GM19452 (cell line): ENCODE data around the gene HOXD12.

ENCODE experiments used
- ATAC-seq: cut with Tn5 transposase; IDR thresholded peaks from one replicate; pipeline ENCODE4 v1.9.1; 2021; ENCODE audit not compliant: unreplicated experiment

HOXD12 gene

DNA sequence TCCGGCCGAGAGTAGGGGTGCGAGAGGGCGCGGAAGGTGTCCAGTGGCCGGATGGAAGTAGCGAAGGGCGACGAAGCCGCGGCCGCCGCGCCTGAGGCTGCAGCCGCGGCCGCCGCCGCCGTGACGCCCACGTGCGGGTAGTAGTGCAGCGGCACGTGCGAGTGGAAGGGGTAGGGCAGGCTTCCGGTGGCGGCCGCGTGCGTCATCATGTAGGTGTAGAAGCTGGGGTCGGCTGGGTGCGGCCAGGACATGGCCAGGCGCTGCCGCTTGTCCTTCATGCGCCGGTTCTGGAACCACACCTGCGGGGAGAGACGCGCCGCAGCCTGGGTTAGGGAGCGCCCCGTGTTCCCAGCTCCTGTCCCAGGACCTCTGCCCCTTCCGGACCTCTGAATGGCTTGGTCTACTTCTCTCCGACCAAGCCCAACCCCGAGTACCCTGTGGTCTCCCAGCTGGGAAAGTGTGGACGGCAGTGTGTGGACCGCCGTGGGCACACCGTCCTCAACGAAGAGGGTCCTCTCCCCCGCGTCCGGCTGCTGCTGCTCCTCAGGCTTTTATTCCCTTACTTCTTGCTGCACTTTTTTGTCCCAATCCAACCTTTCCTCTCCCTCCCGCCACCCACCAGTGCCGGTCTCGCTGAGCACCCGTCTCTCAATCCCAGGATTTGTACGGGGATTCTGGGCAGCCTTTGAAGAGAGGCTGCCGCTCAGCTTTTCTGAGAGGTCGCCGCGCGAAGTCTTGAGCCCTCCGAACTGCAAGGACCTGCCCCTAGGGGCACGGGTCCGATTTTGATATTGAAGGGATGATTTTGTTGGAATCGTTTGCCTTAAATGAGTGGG, 18.8 kb upstream of the HOXD12 start:
- ATAC-seq, result no peak

DNA sequence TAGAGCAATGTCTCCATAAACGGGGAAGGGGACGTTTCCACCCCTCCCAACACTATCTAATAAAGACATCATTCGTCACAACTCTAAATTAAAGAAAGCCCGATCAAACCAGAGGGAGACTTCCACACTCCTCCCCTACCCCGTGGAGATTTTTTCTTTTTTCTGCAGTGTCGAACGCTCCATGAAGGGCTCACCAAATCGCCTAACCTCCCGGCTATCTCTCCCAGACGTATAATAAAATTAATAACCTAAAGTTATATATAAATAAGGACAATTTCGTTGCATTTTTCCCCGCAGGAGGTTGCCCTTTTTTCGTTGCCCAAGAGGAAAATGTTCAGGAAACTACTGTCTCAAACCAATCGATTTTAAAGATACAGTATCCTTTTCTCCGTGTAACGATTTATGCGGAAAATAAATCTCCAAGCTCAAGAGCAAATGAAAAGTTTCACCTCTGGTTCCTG, 18.2 kb upstream of the HOXD12 start:
- ATAC-seq, result no peak

DNA sequence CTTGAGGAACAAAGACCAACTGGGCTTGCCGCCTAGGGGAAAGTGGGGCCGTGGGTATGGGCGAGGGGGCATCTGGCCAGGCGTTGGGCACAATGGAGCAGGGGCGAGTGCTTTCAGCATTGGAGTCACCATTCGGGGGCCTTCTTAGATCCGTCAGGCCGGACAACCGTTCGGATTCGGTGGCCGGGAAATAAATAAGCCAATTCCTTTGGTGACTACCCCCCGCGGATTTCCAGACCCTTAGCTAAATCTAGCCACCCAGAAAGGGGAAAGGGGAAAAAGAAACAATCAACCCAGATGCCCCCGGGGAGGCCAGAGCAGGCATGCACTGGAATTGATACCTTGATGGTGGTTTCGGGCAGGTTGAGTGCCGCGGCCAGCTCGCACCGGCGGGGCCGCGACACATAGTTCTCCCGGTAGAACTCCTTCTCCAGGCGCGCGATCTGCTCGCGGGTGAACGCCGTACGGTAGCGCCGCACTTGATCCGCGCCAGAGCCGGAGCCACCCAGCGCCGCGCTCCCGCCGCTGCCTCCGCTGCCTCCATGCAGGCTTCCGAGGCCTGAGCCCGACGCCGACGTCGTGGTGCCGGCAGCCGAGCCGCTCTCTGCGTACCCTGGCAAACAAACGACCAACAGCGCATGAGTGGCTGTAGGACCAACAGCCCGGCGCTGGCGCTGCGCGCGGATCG, 17.6 kb upstream of the HOXD12 start:
- no peak for ATAC-seq

DNA sequence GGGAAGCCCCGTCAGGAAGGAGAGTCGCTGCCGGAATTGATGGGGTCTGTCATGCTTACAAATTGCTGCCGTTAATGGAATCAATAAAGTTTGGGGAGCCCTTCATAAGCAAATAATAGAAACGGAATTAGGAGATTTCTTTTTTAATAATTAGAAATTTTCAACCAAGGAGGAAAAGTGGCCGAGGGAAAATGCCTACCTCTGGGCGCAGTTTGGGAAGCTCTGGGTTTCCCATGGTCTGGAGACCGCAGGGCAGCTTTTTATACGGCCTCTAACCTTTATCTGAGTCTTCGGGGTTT, 17.1 kb upstream of the HOXD12 start:
- no peak for ATAC-seq

DNA sequence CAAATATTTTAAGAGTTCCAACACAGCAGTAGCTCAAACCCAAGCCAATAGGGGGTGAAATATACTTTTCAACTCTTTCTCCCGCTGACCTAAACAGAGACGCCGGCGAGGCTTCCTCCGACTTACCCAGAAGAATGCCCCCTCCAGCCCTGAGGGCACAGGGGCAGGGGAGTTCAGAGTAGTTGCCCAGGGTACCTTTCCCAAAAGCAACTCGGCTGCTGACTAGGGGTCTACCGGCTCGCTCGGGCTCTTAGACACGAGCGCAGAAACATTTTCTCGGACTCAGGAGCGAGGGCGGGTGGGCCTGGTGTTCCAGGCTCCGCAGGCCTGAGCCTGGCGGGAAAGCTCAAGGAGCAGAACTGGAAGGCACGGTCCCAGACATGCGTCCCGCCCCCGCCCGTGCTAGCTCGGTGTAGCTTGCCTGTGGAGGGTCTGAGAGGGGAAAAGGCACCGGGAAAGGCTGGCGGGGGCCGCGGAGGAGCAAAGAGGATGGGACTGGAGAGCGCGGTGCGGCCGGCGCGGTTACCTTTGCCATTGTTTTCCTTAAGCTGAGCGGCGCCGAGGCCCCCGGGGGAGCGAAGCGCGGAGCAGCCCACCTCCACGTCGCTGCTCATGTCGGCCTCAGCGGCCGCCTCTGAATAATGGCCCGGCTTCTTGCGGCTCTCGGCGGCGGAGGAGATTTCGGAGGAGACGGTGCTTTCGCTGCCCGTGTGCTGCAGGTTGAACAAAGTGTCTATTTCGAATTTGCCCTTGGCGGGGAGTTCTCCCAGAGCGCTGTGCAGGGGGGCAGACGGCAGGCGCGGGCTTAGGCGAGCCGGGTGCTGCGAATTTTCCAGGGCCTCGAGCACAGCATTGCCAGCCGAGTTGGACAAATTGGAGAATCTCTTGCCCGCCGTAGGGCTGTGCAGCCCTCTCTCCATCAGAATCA, 16.5 kb upstream of the HOXD12 start:
- ATAC-seq, result no peak

DNA sequence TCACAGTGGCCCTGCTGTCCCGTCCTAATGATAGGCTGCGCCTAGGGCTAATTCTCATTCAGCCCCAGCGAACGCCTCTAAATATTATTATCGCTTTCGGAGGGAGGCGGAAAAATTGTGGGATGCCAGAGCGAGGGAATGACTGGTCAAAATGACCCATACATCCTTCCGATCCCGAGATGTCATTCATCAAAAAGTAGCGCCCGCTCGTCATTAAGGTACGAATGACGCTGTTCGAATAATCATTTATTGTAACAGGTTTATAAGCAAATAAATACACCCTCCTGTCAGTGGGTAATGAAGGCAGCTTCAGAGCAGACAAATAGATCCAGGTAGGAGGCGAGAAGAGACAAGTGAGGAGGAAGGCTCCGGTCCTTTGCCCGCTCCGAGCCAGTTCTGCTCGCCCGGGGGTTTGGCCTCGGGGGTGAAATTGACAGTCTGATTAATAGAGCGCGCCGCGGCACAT, 15.8 kb upstream of the HOXD12 start, which contains the start of gene EVX2:
Gene EVX2 (minus strand): TSS at position 167 of the 466 bp plus-strand sequence. CDS start 186 bp downstream, outside the sequence.
- no peak for ATAC-seq

DNA sequence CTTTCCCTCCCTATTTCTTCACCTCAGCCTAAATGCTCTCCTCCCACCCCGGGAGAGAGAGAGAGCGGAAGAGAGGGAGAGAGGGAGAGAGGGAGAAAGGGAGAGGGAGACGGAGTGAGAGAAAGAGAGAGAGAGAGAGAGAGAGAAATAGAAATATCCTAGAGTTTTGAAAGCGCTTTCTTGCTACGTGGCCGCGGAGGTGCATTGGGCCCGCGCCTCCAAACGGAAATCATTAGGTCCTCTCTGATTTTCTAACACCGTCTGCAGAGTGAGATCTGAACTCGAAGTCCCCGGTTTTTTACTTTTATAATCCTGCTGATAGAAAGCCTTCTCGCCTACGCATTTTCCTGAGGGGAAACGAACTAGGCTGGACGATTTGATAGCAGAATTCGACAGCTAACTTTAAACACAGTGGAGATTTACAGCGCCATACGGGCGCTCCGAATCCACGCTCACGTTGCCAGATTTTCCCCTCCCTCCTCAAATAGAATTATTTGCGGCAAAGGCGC, 14.9 kb upstream of the HOXD12 start:
- no peak for ATAC-seq

DNA sequence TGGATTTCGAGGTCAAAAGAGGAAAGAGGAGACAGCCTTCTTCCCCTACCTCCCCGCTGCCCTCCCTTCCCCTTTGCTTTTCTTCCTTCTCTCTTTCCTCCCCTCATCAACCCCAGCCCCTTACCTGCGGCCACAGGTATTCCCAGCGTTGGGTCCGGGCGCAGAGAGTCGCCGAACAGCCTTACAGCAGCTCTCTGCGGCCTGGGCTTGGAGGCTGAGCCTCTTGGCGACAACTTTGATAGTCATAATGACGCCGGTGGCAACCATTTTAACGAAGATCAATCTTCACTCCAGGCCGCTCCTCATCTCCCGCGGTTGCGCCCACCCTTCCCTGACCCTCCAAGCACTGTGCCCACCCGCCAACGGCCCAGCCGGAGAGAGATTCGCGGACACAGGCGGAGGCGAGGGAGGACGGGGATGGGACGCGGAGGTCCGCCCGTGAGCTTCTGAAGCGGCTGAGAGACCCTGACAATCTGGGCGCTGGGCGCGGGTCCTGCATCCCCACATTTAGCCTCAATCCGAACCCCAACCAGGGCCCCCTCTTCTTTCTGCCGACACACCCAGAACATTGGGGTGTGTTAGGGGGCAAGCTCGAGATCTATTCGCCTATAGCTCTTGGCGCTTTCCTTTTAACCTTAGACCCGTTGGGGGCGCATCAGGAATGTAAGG, 14.3 kb upstream of the HOXD12 start:
- ATAC-seq, result no peak

DNA sequence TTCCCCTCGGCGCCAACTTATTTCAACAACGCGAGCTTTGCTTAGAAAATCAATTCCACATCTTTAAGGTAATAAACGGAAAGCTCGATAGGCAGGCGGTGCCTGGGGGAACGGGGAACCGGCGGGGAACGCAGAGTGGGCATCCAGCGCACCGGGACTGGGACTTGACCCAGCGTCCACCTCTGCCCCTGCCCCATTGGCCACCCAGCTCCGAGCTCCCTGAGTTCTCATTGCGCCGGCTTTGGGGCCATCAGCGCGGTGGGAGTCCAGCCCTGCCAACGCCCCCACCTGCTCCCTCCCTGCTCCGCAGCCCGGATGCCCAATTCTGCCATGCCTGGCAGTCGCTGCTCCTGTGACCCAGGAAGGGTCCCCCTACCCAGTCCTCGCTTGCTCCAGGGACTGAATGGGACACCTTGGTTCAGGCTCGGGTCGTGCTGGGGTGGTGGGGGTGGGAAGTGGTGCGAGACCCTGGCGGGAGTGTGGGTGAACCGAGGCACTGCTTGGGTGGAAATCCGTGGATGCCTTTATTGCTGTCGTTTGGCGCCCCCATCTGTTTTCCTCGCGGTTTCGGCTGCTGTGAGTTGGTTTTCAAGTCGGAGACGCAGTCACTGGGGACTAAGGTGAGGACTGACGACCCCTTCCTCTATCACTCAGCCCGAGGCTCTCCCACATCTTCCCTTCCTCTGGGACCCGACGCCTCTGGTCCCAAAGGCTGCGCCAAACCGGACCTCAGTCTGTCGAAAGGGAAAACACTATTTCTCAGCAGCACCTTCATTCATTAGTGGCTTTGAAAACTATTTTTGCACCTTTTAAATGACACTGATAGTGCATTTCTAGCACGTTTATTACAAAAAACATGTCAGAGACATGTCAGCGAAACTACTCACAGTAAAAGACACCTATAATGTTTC, 13.5 kb upstream of the HOXD12 start:
- no peak for ATAC-seq

DNA sequence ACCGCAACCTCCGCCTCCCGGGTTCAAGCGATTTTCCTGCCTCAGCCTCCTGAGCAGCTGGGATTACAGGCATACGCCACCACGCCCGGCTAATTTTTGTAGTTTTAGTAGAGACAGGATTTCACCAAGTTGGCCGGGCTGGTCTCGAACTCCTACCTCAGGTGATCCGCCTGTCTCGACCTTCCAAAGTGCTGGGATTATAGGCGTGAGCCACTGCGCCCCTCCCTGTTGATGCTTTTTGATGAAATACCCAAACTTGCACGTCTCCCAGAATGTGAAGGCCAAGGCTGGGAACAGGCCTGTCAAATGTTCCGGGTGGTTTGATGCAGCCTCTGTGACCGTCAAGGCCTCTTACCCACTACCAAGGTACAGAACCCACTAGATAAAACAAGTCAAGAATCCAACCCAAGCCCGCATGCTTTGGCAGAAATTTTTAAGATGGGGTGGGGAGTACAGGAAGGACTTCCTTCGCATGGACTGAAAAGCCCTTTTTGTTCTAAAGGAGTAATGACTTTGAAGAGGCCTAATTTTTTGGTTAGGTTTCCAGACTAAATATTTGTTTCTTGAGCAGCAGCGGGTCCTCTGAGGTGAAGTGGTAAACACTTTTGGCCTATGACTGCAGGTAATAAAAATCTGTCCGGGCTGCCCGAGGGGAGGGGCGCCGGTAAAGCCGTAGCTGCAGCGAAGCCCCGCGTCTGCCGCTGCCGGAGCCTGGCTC, 12.1 kb upstream of the HOXD12 start:
- no peak for ATAC-seq

DNA sequence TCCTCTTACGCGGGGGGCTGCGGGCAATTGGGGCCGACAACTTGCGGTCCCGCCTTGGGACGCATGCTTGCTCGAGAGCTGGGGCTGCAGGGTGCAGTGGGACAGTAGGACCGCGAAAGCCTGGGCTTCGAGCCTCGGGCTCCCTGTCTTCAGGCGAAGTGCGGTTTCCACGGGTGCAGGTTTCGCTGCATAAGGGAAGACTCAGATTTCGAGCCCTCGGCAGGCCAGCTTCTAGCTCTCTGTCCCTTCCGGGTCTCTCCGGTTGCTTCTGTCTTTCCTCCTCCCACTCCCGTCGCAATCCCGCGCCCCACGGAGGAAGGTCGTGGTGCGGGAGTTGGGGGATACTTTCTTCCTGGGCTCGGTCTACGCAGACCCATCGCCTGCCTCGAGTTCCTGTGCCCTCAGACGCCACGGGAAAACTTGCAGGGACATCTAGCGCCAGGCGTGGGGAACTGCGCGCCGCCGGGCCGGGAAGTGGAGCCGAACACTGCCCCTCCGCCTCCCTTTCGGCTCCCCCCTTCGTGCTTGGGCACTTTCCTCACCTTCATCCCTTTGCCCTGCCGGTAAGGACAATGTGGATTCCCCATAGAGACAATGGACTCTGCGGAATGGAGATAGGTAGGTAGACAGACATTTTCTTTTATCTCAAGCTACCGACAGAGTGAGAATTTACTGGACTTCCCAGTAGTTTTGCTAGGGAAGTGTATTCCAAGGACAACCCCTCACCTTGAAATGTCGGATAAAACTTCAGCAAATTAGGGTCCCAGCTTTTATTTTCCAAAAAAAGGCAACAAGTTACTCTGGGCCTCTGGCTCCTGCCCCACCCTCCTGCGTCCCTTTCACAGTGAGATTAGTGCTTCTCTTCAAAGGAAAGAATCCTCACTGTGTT, 11.3 kb upstream of the HOXD12 start:
- no peak for ATAC-seq

DNA sequence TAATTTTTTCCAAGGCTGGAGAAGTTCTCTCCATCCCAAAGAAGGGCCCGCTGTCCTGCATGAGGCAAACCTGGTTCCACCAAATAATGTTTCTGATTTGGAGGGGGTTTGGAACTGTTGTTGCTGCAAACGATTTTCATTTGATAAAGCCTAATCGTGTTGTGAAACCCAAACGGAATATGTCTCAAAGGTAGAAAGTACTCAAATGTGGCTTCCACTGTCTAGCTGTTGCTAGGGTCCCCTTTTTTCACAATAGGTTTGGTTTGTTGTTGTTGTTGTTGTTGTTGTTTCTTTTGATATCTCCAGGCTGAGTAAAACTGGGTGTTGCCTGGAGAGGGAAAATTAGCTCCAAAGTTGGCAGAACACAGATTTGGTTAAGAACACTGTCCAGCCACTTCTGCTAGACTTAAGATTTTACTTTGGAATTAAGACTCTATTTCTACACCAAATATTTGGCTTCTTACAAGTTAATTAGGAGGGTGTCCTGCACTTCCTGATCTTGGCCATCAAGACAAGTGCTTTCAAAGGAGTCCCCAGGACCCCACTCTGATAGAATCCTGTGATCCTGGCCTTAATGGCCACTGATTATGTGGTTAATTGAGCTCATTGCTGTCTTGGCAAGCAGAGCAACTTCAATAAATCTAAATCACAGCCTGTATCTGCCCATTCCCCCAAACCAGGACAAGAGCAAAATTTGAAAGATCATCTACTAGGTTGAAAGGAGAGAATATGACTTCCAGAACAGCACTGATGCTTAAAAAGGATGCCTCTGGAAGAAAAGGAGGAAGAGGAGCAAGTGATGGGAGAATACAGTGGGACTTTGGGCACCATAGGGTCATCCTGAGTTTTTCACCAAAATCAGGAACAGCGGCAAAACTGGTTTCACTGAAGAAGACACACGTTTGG, 10.4 kb upstream of the HOXD12 start:
- no peak for ATAC-seq

DNA sequence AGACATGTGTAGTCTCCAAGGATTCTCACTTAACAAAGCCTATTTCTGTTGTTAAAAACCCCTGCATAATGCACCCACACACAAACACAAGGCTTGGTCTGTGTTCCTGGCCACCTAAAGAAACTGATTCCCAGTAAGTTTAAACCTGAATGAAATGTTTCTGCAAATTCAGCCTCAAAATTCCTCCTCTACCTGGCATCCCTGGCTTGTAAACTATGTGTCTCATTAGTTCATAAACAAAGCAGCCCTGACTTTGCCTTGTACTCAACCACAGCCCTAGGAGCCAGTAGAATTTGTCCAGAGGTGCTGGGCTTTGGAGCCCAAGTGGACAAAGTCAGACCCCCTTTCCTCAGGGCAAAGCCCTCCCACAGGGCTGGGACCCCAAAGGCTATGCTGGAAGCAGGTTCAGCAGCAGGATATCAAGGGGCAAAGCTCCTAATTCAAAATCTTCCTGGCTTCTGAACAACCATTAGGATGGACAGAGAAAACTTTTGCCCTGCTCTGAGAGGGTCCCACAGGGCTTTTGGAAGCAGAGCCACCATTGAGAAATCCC, 9.7 kb upstream of the HOXD12 start:
- ATAC-seq, result no peak

DNA sequence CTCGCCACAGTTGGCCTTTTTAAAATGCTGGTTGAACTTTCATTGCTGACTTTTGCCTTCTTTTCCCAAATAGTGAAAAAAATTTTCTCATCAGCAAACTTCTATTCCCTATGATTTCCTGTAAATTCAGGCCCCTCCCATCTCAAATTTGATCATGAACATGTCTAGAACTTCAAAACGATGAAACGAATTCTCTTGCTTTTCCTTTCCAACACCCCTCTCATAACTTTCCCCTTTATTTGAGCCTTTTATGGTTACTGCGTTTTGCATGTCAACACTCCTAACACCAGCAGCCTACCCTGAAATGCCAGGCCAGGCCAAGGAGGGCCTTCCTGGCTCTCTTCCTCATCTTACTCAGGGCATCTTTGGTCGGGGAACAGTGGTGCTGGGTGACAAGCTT, 8.7 kb upstream of the HOXD12 start:
- no peak for ATAC-seq

DNA sequence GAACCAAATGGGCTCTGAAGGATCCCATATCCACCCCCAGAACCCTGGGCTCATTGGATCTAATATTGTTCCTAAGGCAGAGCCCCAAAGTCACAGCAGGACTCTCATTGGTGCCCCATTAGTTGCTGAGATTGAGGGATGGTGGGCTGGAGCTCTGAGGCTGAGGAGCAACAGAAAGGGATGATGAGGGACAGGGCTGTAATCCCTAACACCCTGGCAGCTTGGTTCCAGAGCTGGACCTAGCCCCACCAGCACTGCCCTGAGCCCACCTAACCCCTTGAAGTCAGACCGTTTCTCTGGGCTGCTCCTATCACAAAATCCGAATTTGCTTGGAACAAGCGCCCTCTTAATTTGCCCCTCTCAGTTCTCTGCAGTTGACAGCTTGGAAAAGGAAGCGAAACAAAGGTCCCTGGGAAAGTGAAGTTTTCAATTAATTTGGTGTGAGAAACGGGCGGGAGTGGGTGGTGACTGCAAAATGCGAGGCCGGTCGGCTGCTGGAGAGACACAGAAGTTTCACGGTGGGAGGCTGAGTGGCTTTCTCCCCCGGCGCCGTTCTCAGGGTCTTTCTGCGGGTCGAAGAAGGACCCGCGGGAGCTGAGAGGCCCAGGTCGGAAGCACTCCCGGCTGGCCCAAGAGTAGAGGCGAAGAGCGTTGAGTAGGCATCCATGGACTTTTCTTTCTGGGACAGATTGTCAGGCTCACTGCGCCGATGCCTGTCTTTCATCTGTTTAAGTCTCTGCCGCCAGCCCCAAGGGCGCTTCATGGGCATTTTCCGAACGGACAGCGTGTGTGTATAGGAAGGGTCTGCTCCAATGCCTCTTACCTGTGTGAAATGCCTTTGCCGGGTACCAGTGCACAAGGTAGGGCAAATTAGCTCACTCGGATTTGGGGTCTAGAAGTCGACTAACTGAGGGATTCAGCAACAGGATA, 8.0 kb upstream of the HOXD12 start:
- ATAC-seq, result no peak
